M059J (cell line): ENCODE data around the gene MADD. TPM values are rescaled to one million over a fixed set of nuclear protein-coding genes. Genes with fewer than 3 reads are reported as not detected.

Source experiments
- DNase-seq: peaks from one replicate; pipeline ENCODE4 v3.0.0-alpha.2; 2012; ENCODE audit warnings: low read depth
- total RNA-seq: library from RNA; depleted of rRNA; stranded (reverse); fragments of >200 nt; shearing (Covaris generic); gene quantifications from 2 replicates; pipeline ENCODE4 v1.2.3, GENCODE V29; 2014

MADD gene
- total RNA-seq, 1 experiment from 2014 or later, result 25.1 TPM

GRCh38 chr11:47338396-47339241 is 68.7 kb downstream of the MADD start:
- no peak for DNase-seq

GRCh38 chr11:47340010-47340409 is 70.1 kb downstream of the MADD start:
- DNase-seq, result no peak

DNA sequence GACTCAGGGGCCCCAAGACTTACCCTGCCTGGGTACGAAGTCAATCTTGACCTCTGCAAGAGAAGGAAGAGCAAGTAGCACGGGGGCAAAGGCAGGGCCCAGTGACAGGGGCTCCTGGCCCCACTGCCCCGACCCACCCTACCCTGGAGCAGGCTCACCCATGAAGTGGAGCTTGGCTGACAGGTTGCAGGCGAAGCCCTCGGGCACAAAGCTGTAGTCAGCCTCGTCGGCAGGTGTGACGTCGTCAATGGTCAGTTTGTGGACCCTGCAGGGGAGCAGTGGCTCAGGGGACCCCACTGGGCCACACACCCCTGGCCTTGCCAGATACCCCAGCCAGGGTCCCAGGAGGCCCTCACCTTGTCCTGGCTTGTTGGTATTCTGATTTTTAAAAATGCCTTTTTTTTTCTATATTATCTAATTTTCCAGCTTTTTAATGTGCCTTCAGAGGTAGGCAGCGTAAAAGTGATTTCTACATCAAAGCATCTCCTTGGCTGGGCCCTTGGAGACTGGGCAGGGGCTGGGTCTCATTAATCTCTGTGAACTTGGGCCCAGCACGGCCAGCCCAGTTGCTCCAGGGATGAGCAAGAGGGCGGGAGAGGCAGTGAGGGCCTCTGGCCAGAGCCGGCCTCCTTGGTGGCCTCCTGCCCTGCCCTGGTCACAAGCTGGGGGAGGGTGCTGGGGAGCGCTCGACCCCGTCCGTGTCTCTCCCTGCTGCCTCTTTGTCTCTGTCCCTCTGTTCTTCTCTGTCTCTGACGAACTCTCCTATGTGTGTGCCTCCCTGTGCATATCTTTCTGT is 71.2 kb downstream of the MADD start:
- DNase-seq, result no peak

DNA sequence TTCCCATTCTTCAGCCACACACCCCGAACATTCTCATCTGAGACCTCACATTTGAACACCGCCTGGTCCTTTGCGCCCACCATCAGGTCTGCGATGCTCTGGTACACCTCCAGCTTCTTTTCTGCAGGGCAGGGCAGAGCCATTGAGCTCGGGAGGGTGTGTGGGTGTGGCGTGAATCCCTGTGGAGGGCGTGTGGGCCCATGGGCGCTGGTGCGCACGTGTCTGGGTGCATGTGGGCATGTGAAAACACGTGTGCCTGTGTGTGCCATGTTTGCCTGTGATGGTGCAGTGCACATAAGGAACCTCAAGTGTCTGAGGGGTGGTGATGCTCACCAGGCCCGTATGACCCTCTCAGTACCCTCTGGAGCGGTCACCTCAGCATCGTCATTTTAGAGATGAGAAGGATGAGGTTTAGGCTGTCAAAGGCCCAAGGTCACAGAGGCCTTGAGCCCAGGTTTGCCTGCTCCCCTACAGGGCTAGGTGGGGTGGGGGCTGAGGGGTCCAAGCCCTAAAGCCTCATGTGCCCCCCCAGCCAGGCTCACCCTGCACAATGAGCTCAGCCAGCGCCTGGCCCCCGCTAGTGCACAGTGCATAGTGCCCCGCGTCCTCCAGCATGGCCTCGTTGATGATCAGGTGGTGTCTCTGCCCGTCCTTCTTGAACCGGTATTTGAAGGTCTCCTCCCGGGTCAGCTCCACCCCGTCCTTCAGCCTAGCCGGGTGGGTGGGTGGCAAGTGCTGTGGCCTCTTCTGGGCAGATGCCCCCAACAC is 72.3 kb downstream of the MADD start:
- no peak for DNase-seq

DNA sequence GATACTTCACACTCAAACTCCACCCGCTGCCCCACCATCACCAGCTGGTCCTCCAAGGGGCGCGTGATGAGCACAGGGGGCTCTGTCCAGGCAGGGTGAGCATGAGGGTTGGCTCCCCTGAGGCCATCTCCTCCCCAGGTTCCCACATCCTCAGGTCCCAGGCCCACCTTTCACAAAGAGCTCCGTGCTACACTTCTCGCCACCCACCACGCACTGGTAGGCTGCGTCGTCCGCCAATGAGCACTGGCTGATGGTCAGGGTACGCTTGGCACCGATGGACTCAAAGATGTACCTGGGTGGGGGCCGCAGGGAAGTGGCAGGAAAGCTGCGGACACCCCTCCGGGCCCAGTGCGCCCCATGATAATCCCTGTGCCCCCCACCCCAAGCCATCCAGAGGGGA is 72.9 kb downstream of the MADD start:
- DNase-seq, result no peak

DNA sequence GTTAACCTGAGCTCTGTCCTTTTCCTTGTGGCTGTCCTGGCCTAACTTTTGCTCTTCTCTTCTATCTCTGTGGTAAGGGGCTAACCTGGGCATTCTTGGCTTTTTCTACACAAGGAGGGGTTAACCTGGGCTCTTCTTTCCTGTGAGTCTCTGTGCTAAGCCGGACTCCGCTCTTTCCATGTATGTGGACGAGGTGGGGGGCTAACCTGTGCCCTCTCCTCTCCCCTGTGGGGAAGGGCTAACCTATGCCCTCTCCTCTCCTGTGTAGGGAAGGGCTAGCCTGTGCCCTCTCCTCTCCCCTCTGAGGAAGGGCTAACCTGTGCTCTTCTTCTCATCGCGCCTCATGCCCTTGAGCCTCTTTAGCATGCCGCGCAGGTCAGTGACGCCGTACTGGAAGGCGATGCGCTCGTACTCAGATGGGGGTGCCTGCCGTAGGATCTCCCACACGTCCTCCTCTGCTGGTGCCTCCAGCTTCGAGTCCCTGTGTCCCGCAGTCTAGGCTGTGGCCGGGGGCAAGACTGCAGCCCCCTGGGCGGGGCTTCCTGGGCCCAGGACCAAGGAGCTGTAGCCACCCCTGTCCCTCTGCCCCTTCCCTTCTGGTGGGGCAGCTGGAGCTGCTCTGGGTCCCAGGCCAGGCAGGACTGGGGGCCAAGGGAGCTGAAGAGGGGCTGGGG is 76.1 kb downstream of the MADD start:
- no peak for DNase-seq

- no peak for DNase-seq
These were observed 77.2 kb downstream of the MADD start for GRCh38 chr11:47347137-47347536.

DNA sequence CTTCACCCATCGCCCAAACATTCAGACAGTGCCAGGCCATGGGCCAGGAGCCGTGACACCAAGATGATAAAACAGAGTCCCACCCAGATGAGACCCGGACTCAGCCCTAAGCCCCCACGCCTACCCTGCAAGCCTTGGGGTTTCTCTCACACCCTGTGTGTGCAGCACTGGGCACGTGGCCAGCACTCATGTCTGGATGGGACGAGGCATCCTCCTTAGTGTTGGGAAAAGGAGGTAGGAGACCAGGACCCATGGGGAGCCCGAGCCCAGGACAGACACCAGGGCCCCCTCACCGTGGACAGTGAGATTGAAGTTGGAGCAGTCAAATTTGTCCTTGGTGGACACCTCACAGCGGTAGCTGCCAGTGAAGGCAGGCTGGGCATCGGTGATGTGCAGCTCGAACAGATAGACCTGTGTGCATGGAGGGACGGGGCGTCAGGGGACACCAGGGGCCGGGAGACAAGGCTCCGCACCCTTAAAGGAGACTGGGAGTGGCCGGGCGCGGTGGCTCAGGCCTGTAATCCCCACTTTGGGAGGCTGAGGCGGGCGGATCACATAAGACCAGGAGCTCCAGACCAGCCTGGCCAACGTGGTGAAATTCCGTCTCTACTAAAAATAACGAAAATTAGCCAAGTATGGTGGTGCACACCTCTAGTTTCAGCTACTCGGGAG is 78.3 kb downstream of the MADD start:
- no peak for DNase-seq

DNA sequence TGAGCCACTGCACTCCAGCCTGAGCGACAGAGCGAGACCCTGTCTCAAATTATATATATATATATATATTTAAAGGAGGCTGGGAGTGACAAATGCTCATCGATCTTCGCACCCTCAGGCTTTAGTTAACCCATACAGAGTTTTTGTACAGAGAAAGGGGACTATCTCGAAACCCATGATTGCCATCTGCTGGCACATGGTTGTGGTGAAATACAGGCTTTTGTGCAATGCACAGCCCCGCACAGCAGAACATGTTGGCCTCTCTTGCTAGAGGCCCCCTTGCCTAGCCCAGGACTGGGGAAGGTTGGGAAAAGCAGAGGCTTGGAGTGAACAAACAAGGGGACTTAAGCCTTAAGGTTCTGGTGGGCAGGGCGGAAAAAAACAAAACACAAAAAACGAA is 78.9 kb downstream of the MADD start:
- peak; percentile 58 for DNase-seq

- DNase-seq, result no peak
These were observed 79.7 kb downstream of the MADD start for GRCh38 chr11:47349521-47350095.

DNA sequence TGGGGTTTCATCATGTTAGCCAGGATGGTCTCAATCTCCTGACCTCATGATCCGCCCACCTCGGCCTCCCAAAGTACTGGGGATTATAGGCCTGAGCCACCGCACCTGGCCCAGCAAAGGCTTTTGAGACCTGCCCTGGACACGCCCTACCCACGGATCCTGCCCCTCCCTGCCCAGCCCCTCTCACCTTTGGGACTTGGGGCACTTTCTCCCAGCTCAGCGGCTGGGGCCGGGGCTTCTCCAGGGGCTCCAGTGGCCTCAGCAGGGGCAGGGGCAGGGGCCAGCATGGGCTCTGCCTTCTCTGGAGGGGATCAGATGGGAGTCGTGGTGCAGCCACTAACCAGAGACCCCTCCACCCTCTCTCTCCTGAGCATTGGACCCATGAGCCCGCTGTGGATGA is 80.4 kb downstream of the MADD start:
- no peak for DNase-seq

- no peak for DNase-seq
These were observed 81.5 kb downstream of the MADD start for GRCh38 chr11:47351156-47352126.

GRCh38 chr11:47352556-47352955 is 82.6 kb downstream of the MADD start, which contains the start of gene MYBPC3:
TSS of gene MYBPC3 (minus strand) at chr11:47352702. CDS start at chr11:47352647, 55 bp downstream.
- DNase-seq, result no peak

DNA sequence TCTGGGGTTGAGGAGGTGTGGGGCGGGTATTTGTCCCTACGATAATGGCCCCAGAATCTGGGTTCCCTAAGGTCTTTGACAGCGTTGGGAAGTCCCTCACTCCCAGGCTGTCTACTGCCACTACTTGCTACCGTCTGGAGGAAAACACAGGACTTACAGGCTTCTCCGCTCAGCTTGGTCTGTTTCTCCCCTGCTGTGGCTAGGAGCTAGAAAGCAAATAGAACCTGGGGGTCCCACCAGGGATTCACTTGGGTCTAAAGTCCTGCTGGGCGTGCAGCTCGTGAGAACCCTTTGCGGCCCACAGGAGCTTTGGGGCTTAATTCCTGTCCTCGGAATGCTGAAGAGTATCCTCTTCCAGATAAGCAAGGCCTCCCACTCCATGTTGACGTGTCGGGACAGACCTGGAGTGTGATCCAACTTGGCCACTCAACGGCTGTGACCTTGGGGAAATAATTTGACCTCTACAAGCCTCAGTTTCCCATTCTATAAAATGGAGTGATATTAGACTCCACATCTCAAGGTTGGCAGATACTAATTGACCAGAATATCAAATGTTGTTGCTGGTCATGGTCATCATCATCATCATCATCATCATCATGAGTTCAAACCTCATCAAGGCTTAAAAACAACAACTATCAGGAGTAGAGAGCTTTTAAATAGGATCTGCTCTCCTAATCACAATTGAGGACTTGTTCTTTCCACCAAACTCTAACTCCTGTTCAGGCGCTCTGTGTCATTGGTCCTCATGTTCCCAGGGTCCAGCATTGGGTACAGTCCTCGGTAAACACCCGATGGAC is 84.2 kb downstream of the MADD start:
- no peak for DNase-seq

DNA sequence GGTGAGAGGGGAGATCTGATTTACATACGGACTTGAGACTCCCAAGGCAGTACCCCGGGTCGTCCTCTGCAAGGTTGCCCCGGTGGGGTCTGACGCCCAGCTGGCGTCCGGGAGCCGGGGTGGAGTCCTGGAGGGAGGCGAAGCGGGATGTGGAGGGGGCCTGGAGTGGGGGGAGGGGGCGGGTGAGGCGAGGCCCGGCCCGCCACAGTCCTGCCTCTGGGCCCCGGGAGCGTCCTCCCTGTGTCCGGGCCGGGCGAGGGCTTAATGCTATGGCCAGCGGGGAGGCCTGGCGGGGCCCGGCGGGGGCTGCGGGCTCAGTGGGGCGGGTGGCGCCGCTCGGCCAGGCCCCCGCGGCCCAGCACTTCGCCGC is 85.0 kb downstream of the MADD start:
- no peak for DNase-seq

DNA sequence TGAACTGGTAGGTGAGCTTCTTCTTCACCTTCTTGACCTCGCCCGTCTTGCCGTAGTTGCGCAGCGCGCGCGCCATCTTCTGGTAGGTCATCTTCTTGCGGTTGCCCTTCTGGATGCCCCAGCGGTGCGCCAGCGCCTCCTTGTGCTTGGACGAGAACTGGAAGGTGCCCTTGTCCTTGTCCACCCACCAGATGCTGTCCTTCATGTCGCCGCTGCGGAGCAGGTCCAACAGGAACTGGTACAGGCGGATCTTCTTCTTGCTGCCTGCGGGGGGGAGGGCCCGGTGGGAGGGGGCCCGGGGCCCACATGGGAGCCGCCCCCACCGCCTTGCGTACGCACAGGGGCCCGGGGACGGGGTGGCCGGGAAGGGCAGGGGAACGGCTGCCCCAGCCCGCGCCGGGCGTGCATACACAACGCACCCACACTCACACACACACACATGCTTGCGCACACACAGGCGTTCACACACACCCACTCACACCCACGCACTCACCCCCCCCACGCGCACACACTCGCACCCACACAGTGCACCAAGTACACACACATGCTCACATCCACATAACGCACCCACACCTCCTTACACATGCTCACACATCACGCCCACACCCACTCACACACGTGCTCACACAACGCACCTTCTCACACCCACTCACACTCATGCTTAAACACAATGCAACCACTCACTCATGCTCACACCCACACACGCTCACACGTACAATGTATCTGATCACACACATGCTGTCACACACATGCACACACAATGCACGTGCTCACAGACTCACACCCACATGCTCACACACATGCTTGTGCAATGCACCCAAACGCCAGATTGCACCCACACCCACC is 85.6 kb downstream of the MADD start:
- peak; percentile 86 for DNase-seq

- DNase-seq, result no peak
These were observed 86.4 kb downstream of the MADD start for GRCh38 chr11:47356129-47356997.
